GM18517 (cell line): Measurements from ENCODE around the gene CUBN.

Experiments
- ATAC-seq: cut with Tn5 transposase; IDR thresholded peaks from one replicate; pipeline ENCODE4 v1.9.1; 2021; ENCODE audit warnings: mild to moderate bottlenecking, moderate library complexity; ENCODE audit not compliant: unreplicated experiment

CUBN gene

DNA sequence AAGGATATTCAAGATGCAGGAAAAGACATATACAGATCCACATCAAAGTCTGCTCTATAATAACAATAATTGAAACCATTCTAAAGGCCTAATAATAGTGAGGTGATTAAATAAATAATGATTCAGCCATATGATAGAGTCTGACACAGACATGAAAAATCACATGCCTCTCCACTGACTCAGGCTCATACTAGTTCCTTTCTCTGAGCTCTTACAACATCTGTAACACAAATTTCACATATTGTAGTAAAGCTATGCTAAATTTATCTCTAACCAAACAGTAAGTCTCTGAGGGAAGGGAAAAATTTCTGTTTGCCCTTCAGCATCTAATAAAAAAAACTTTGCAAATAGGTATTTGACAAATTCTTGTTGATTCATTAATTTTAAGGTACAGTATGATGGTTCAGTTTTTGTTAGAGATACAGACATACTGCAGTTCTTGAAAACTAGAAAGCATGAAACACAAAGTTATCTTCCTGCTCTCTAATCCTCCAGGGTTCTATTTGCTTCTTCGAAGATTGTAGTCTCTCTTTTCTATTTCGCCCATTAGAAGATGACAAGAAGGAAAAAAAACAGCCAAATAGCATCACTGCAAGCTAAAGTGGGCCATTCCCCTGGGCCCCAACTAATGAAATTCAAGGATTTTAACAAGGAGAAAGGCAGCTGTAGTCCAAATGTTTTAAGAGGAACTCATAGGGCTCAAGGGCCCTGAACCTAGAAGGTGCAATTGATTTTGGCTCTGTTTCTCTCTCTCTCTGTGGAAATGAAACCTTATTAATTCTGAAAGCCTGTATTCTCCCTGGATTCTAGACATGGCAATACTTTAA lies 53.9 kb downstream of the CUBN start:
- ATAC-seq = no peak

DNA sequence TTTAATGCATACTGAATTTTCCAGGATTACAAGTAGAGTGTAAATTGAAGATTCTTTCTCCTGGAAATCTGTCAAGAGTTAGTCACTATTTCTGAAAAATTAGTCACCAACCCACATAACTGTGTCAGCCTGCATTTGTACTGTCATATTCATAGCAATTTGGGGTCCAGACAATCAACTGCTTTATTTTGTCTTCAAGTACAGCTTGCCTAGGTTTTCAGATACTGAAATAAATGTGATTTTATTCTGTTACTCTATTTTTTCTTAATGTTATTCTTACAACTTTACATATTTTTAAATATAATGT lies 55.1 kb downstream of the CUBN start:
- ATAC-seq = no peak

DNA sequence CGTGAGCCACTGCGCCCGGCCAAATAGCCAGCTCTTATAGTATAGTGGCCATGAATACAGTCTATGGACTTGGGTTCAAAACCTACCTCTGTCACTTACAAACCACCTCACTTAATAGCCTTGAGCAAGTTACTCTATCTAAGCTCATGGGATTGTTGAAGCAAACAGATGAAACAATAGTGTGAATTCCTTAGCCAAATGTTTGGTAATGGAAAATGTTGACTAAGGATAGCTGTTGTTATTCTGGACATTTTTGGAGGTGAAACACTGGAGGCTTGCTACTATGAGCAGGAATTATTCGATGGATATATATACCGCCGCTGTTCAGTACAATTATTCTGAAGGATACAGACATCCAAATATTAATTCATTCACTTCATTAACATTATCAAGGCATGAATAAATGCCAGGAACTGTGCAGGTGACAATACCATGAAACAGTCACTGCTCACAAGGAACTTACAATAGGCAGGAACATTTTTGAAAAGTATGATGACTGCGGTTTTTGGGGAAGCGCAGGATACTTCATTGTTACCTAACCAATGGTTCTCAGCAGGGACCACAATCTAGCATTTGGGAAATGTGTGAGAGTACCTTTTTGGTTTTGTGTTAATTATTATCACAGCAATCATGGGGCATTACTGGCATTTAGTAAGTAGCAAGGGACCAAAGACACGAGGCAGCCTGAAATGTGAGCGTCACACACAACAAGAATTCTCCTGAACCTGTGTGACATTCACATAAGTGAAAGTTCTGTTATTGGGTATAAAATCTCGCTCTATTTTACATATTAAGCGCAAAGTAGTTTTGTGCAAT lies 55.7 kb downstream of the CUBN start:
- no peak for ATAC-seq

GRCh38 chr10:17068953-17069352 lies 60.7 kb downstream of the CUBN start:
- no peak for ATAC-seq

- ATAC-seq = no peak
Observed at GRCh38 chr10:17067376-17068264, 62.0 kb downstream of the CUBN start.

- ATAC-seq = no peak
Observed at GRCh38 chr10:17066807-17067206, 62.8 kb downstream of the CUBN start.

DNA sequence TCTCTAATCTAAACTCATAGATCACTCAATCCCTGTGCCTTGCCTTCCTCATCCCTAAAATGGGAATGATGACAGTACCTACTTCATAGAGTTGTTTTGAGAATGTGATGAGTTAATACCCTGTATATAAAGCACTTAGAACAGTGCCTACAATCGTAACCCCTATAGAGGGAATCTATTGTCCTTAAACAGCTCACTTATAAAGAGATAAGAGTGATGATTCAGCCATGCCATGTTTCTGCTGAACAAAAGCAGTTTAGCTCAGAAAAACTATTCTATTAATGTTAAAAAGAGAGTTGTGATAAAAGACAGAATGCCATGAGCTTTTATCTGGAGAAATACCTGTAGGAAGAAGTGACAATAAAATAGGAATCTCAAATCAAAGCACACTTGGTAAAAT lies 63.6 kb downstream of the CUBN start:
- ATAC-seq = no peak

DNA sequence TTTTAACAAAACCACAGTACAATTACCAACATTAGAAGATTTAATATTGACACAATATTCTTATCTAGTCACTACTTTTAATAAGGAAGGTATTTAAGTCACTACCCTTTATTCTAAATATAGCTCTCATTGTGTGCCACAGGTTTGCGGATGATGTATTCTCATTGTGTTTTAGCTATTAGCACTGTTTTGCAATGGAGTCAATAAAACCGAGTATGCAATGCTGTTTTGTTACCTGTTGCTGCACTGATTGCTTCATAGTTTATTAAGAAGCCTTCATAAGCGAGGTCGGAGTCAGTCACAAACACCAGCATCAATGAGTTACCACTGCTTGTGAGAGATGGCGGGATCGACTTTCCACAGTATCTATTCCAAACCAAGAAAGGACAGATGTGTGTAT lies 64.3 kb downstream of the CUBN start:
- ATAC-seq = no peak

GRCh38 chr10:17064435-17064834 lies 65.2 kb downstream of the CUBN start:
- ATAC-seq = no peak

DNA sequence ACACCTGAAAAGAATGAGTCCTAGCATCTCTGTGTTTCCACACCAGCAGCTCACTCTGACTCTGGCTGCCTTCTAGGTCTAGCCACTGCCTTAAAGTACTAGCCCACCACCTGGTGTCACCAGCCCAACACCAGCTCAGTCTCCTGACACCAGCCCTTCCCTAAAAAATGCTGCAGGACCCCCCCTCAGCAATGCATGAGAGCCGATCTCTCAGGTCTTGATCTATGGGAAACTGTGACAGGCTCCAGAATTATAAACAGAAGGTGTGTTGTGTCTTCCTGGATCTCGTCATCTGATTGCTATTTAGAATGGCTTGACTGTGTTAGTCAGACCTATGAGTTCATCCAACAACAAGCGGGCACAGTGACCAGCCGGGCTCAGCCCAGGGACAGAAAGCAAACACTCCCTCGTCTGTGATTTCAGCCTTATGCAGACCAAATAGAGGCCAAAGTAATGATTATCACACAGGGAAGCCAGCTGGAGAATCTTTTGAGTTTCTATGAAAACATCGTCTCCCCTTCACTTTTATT lies 66.6 kb downstream of the CUBN start:
- no peak for ATAC-seq

- no peak for ATAC-seq
Observed at GRCh38 chr10:17062493-17062892, 67.1 kb downstream of the CUBN start.

DNA sequence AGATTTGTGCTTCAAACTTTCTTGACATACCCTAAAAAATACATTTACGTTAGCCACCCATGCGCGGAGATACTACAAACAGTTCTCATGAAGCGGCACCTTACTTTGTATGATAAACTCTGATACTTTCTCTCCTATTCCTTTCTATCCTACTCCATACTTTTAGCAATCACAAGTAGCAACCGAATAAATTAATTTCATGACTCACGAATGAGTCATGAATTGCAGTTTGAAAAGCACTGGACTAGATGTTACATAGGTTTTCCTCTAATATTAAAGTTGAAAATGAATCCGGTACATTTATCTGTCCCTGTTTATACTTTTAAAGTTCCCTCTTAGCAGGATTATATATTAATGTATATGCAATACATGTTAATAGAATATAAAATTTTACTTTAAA lies 67.6 kb downstream of the CUBN start:
- no peak for ATAC-seq

- no peak for ATAC-seq
Observed at GRCh38 chr10:17061418-17061817, 68.2 kb downstream of the CUBN start.

- no peak for ATAC-seq
Observed at GRCh38 chr10:17060289-17060688, 69.3 kb downstream of the CUBN start.

DNA sequence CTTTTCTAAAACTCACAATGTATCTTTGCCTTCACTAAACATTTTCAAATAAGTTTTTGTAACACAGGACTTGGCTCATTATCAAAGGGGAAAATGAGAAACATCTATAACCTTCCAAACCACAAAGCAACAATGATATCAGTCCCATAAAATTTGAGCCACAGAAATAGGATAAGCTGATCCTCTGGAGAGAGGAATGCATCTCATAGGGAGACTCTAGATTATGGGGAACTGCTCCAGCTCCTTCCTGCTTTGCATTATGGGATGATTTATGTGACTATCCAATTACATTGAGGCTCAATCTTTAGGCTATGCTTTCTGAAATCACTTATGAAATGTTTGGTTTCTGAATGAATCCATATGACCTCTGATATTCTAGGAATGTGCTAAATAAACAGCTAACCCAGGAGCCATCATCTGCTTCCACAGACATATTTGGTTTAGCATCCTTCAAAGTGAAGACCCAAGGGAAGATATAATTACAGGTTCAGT lies 70.4 kb downstream of the CUBN start:
- no peak for ATAC-seq

- no peak for ATAC-seq
Observed at GRCh38 chr10:17058093-17058492, 71.5 kb downstream of the CUBN start.

- ATAC-seq = no peak
Observed at GRCh38 chr10:17056781-17057428, 72.7 kb downstream of the CUBN start.

GRCh38 chr10:17053513-17053912 lies 76.1 kb downstream of the CUBN start:
- ATAC-seq = no peak

DNA sequence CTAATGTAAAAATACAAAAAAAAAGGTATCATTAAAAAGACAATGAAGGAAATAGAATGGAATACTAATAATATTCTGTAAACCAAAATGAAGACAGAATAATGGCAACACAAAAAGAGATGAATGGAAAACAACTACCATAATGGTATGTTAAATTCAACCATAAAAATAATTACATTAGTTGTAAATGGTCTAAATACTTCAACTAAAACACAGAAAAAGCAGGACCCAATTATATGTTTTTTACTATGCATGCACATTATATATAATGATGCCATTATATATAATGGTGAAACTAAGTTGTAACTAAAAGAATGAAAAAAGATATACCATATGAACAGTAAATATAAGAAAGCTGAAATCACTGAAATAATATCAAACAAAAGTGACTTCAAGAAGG lies 76.5 kb downstream of the CUBN start:
- no peak for ATAC-seq

GRCh38 chr10:17051851-17052250 lies 77.8 kb downstream of the CUBN start:
- no peak for ATAC-seq
